Measurements from ENCODE around the gene PFDN2. TPM values are rescaled to one million over a fixed set of nuclear protein-coding genes. Genes with fewer than 3 reads are reported as not detected.

The PFDN2 gene
- total RNA-seq, 1 donor from 2014 or later, result 74.1 TPM

- no peak overlapping the region for H2AFZ ChIP-seq (replicated peaks)
- H3K27me3 ChIP-seq, result no peaks in the 10 kb centered on the region
- Mint-ChIP-seq H3K9me3 (no peaks in the 10 kb centered on the region), H3K4me3 (peak overlapping the region; percentile 79), H3K36me3 (peaks cover 26% of the 10 kb centered on the region), H3K27ac (peak overlapping the region; percentile 76), H3K27me3 (ENCODE audit: insufficient read depth, low read depth) (peaks cover 7% of the 10 kb centered on the region), H3K4me1 (peaks cover 40% of the 10 kb centered on the region)
- peaks cover 4% of the 10 kb centered on the region for H3K4me1 ChIP-seq
- H3F3A ChIP-seq (ENCODE audit: low read depth), result peaks cover 27% of the 10 kb centered on the region
- no peaks in the 10 kb centered on the region for H3K9me3 ChIP-seq (ENCODE audit: low read depth)
- H3K36me3 ChIP-seq, result no peaks in the 10 kb centered on the region
- H3K9ac ChIP-seq, result no peak overlapping the region
- no peak for TF ChIP-seq EZH2phosphoT487 (IDR thresholded peaks at IDR 0.05)
- no peak for TF ChIP-seq EZH2 (IDR thresholded peaks at IDR 0.05)
- no peak for TF ChIP-seq CTCF (IDR thresholded peaks at IDR 0.05)
- peak overlapping the region; percentile 64 for H3K4me3 ChIP-seq
- H4K20me1 ChIP-seq (ENCODE audit: low read depth), result no peaks in the 10 kb centered on the region
- H3K4me2 ChIP-seq, result peak overlapping the region; percentile 89
- no peak for DNase-seq (ENCODE audit: low spot score)
- H3K27ac ChIP-seq, result no peak overlapping the region
- H3K79me2 ChIP-seq (ENCODE audit: low read depth), result peaks cover 6% of the 10 kb centered on the region
These were observed 47.2 kb upstream of the PFDN2 start for GRCh38 chr1:161164901-161165610.

GRCh38 chr1:161163793-161164192 lies 46.0 kb upstream of the PFDN2 start:
- Mint-ChIP-seq H3K27ac (no peak overlapping the region), H3K36me3 (peaks cover 22% of the 10 kb centered on the region), H3K9me3 (no peaks in the 10 kb centered on the region), H3K27me3 (ENCODE audit: insufficient read depth, low read depth) (peaks cover 9% of the 10 kb centered on the region), H3K4me1 (peaks cover 47% of the 10 kb centered on the region), H3K4me3 (no peak overlapping the region)
- no peak overlapping the region for H2AFZ ChIP-seq (replicated peaks)
- no peaks in the 10 kb centered on the region for H3K27me3 ChIP-seq
- no peak overlapping the region for H3K9ac ChIP-seq
- H3K4me3 ChIP-seq, result no peak overlapping the region
- H3K36me3 ChIP-seq, result no peaks in the 10 kb centered on the region
- H4K20me1 ChIP-seq (ENCODE audit: low read depth), result no peaks in the 10 kb centered on the region
- peaks cover 33% of the 10 kb centered on the region for H3F3A ChIP-seq (ENCODE audit: low read depth)
- H3K4me2 ChIP-seq, result no peak overlapping the region
- TF ChIP-seq CTCF (IDR thresholded peaks at IDR 0.05), result no peak
- TF ChIP-seq EZH2 (IDR thresholded peaks at IDR 0.05), result no peak
- TF ChIP-seq EZH2phosphoT487 (IDR thresholded peaks at IDR 0.05), result no peak
- H3K4me1 ChIP-seq, result peaks cover 6% of the 10 kb centered on the region
- peaks cover 11% of the 10 kb centered on the region for H3K79me2 ChIP-seq (ENCODE audit: low read depth)
- H3K9me3 ChIP-seq (ENCODE audit: low read depth), result no peaks in the 10 kb centered on the region
- DNase-seq (ENCODE audit: low spot score), result no peak
- H3K27ac ChIP-seq, result no peak overlapping the region

GRCh38 chr1:161162806-161163205 lies 45.0 kb upstream of the PFDN2 start:
- Mint-ChIP-seq H3K4me3 (no peak overlapping the region), H3K4me1 (peaks cover 48% of the 10 kb centered on the region), H3K9me3 (no peaks in the 10 kb centered on the region), H3K36me3 (peaks cover 20% of the 10 kb centered on the region), H3K27ac (peak overlapping the region; percentile 3), H3K27me3 (ENCODE audit: insufficient read depth, low read depth) (peaks cover 9% of the 10 kb centered on the region)
- Histone ChIP-seq H3K4me3 (no peak overlapping the region), H3K27me3 (no peaks in the 10 kb centered on the region), H3K9ac (peak overlapping the region; percentile 3), H3K9me3 (ENCODE audit: low read depth) (no peaks in the 10 kb centered on the region), H3K4me1 (peaks cover 6% of the 10 kb centered on the region), H2AFZ (replicated peaks) (no peak overlapping the region), H3K36me3 (no peaks in the 10 kb centered on the region), H3K27ac (no peak overlapping the region), H3K4me2 (no peak overlapping the region), H4K20me1 (ENCODE audit: low read depth) (no peaks in the 10 kb centered on the region), H3K79me2 (ENCODE audit: low read depth) (peaks cover 11% of the 10 kb centered on the region), H3F3A (ENCODE audit: low read depth) (peaks cover 43% of the 10 kb centered on the region)
- no peak for TF ChIP-seq EZH2 (IDR thresholded peaks at IDR 0.05)
- TF ChIP-seq CTCF (IDR thresholded peaks at IDR 0.05), result no peak
- TF ChIP-seq EZH2phosphoT487 (IDR thresholded peaks at IDR 0.05), result no peak
- DNase-seq (ENCODE audit: low spot score), result no peak
